Endodermal cell (in vitro differentiated cells): Measurements from ENCODE around the gene DDO. TPM values are rescaled to one million over a fixed set of nuclear protein-coding genes. Genes with fewer than 3 reads are reported as not detected.
A peak's percentile ranks its signal among the peaks of the same experiment; 100 is the strongest.

Experiments used
- DNase-seq: peaks from one replicate; pipeline ENCODE4 v3.0.0-alpha.2; 2017
- H3K27ac ChIP-seq: 2 replicates; pipeline ENCODE4 v1.5.1; 2013; ENCODE audit warnings: mild to moderate bottlenecking, low read depth, low read length, moderate library complexity
- H3K27me3 ChIP-seq: 2 replicates; pipeline ENCODE4 v1.6.1; 2013; ENCODE audit warnings: mild to moderate bottlenecking, low read length, moderate library complexity; ENCODE audit not compliant: insufficient read depth, control insufficient read depth, poor library complexity, severe bottlenecking
- H3K36me3 ChIP-seq: 2 replicates; pipeline ENCODE4 v1.7.0; 2013; ENCODE audit warnings: mild to moderate bottlenecking, low read length, moderate library complexity; ENCODE audit not compliant: control insufficient read depth, insufficient read depth
- H3K4me1 ChIP-seq: one replicate; pipeline ENCODE4 v1.7.0; 2013; ENCODE audit warnings: low read length; ENCODE audit not compliant: control insufficient read depth, insufficient read depth
- H3K4me3 ChIP-seq: 2 replicates; pipeline ENCODE4 v1.5.1; 2013; ENCODE audit warnings: mild to moderate bottlenecking, low read length, moderate library complexity
- H3K9ac ChIP-seq: 2 replicates; pipeline ENCODE4 v1.6.1; 2013; ENCODE audit warnings: mild to moderate bottlenecking, low read length, moderate library complexity; ENCODE audit not compliant: poor library complexity, severe bottlenecking; ENCODE audit errors: extremely low read depth
- H3K9me3 ChIP-seq: 2 replicates; pipeline ENCODE4 v1.6.1; 2013; ENCODE audit warnings: mild to moderate bottlenecking, low read length, moderate library complexity; ENCODE audit not compliant: control insufficient read depth
- H3K27ac Mint-ChIP-seq: 2 replicates; pipeline ENCODE4 v1.8.0; 2020; ENCODE audit warnings: mixed read lengths
- H3K27me3 Mint-ChIP-seq: 2 replicates; pipeline ENCODE4 v1.8.0; 2021; ENCODE audit warnings: mild to moderate bottlenecking, mixed read lengths; ENCODE audit not compliant: insufficient read depth
- H3K36me3 Mint-ChIP-seq: 2 replicates; pipeline ENCODE4 v1.8.0; 2020; ENCODE audit warnings: low read depth, mixed read lengths
- H3K4me1 Mint-ChIP-seq: 2 replicates; pipeline ENCODE4 v1.8.0; 2020; ENCODE audit warnings: mixed read lengths
- H3K4me3 Mint-ChIP-seq: 2 replicates; pipeline ENCODE4 v1.8.0; 2020; ENCODE audit warnings: mild to moderate bottlenecking, moderate library complexity, mixed read lengths
- H3K9me3 Mint-ChIP-seq: 2 replicates; pipeline ENCODE4 v1.8.0; 2020; ENCODE audit warnings: mild to moderate bottlenecking, mixed read lengths
- WGBS, 2 experiments: methylation state at CpG; one replicate each; pipeline versions ENCODE4 v1.1.5 to v1.1.7; 2013; ENCODE audit warnings: missing lambda C conversion rate in 2 of 2, mixed read lengths in 1 of 2; ENCODE audit not compliant: insufficient coverage in 1 of 2, insufficient read length in 1 of 2; 5-methylcytosine and 5-hydroxymethylcytosine counted together
- total RNA-seq, 2 donors: library from RNA; stranded (reverse); fragmentation: NEBNext Ultra II Directional in 1 of 2; extraction: Animal tissue kit (Norgen Biotek cat#: 25700) in 1 of 2; gene quantifications; 2 replicates in 1 of 2; 3 replicates in 1 of 2; pipeline ENCODE4 v1.2.1, GENCODE V29; 2021
- TF ChIP-seq, protein P1 (sequence below): fragments of 200-600 bp; sonication (generic); conservative IDR thresholded peaks from 2 replicates; pipeline ENCODE4 v1.5.0; 2021; ENCODE audit warnings: antibody characterized with exemption, mild to moderate bottlenecking

The DDO gene
- total RNA-seq, 2 donors from 2014 or later = not detected

DNA sequence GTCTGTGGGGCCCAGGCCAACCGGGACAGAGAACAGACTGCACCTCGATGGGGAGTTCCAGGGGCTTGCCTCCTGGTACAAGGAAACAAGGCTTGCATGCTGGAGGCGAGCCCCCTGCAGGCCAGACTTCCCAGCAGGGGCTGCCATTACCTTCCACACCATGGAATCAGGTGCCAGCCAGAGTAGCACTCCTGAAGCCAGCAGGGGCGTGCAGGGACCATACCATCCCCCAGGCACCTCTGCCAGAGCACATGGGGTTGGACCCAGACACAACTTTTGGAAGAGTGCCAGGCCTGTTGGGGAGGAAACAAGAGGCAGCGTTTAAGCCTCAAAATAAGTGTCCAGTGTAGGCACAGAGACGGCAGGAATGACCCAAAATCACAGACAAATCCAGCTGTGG is 6.5 kb downstream of the DDO start:
- no peak overlapping the region for H3K4me3 ChIP-seq
- Mint-ChIP-seq H3K27ac (no peak overlapping the region), H3K4me3 (no peak overlapping the region), H3K9me3 (no peaks in the 10 kb centered on the region), H3K27me3 (no peaks in the 10 kb centered on the region), H3K4me1 (peaks cover 3% of the 10 kb centered on the region), H3K36me3 (no peaks in the 10 kb centered on the region)
- 79 to 82% methylated on average over 5 to 6 of the region's 6 CpGs for WGBS, 2 experiments
- H3K4me1 ChIP-seq = no peaks in the 10 kb centered on the region
- no peaks in the 10 kb centered on the region for H3K27me3 ChIP-seq
- no peak overlapping the region for H3K9ac ChIP-seq
- DNase-seq = peak; percentile 78
- no peaks in the 10 kb centered on the region for H3K36me3 ChIP-seq
- no peaks in the 10 kb centered on the region for H3K9me3 ChIP-seq
- H3K27ac ChIP-seq = no peak overlapping the region
- TF ChIP-seq, protein P1, sequence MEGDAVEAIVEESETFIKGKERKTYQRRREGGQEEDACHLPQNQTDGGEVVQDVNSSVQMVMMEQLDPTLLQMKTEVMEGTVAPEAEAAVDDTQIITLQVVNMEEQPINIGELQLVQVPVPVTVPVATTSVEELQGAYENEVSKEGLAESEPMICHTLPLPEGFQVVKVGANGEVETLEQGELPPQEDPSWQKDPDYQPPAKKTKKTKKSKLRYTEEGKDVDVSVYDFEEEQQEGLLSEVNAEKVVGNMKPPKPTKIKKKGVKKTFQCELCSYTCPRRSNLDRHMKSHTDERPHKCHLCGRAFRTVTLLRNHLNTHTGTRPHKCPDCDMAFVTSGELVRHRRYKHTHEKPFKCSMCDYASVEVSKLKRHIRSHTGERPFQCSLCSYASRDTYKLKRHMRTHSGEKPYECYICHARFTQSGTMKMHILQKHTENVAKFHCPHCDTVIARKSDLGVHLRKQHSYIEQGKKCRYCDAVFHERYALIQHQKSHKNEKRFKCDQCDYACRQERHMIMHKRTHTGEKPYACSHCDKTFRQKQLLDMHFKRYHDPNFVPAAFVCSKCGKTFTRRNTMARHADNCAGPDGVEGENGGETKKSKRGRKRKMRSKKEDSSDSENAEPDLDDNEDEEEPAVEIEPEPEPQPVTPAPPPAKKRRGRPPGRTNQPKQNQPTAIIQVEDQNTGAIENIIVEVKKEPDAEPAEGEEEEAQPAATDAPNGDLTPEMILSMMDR = peak; percentile 72

DNA sequence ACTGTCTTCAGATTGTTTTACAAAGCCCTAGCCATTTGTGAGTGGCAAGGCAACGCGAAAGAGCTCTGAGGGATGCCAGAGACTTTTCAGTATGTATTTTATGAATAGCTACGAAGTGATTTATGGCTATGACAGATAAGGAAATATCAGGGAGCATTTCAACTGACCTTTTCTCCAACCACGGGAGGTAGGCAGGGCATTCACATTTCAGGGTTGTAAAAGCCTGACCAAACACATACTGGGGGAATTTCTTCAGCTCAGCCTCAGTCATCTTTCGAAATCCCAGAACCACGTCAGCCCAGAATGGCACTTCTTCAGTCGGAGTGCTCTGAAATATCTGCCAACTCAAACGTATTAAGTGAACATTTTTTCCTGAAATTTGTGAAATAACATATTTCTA is 10.8 kb downstream of the DDO start:
- no peak for DNase-seq
- Mint-ChIP-seq H3K9me3 (no peaks in the 10 kb centered on the region), H3K27ac (no peak overlapping the region)

GRCh38 chr6:110401585-110402176 is 13.7 kb downstream of the DDO start:
- Histone ChIP-seq H3K9me3 (no peaks in the 10 kb centered on the region), H3K27me3 (no peaks in the 10 kb centered on the region), H3K4me3 (no peak overlapping the region), H3K4me1 (no peaks in the 10 kb centered on the region), H3K9ac (no peak overlapping the region), H3K27ac (no peak overlapping the region), H3K36me3 (no peaks in the 10 kb centered on the region)
- Mint-ChIP-seq H3K27me3 (no peaks in the 10 kb centered on the region), H3K4me1 (no peaks in the 10 kb centered on the region), H3K36me3 (no peaks in the 10 kb centered on the region), H3K27ac (no peak overlapping the region), H3K4me3 (no peak overlapping the region), H3K9me3 (no peaks in the 10 kb centered on the region)
- 90% methylated on average over 4 of the region's 4 CpGs; no CpG with 5 or more reads in 1 of the 2 experiments for WGBS, 2 experiments
- TF ChIP-seq, protein P1 = no peak
- DNase-seq = no peak

More for the DNA sequence above, 10.8 kb downstream of the DDO start:
- H3K27ac ChIP-seq = no peak overlapping the region
- no peak overlapping the region for H3K4me3 Mint-ChIP-seq
- H3K4me1 Mint-ChIP-seq = no peaks in the 10 kb centered on the region
- no peaks in the 10 kb centered on the region for H3K9me3 ChIP-seq
- no peak overlapping the region for H3K4me3 ChIP-seq
- no peak overlapping the region for H3K9ac ChIP-seq
- no peaks in the 10 kb centered on the region for H3K27me3 ChIP-seq
- H3K36me3 Mint-ChIP-seq = no peaks in the 10 kb centered on the region
- 90 to 94% methylated on average over 8 of the region's 8 CpGs for WGBS, 2 experiments
- H3K4me1 ChIP-seq = no peaks in the 10 kb centered on the region
- no peaks in the 10 kb centered on the region for H3K27me3 Mint-ChIP-seq
- TF ChIP-seq, protein P1 = no peak
- H3K36me3 ChIP-seq = no peaks in the 10 kb centered on the region
